Liver (tissue), 9 donors: Measurements from ENCODE around the gene TMIGD3. TPM values are rescaled to one million over a fixed set of nuclear protein-coding genes. Genes with fewer than 3 reads are reported as not detected.

ENCODE experiments used
- DNase-seq: peaks from one replicate; pipeline ENCODE4 v3.0.0-alpha.2; 2017; ENCODE audit warnings: low spot score
- H3K27ac ChIP-seq, 2 donors: one replicate each; pipeline ENCODE4 v1.7.0; 2013; ENCODE audit warnings: inconsistent platforms in 2 of 2, low read length in 2 of 2, control low read depth in 1 of 2, low read depth in 1 of 2, mild to moderate bottlenecking in 1 of 2
- H3K27me3 ChIP-seq, 4 donors: one replicate each; pipeline versions ENCODE4 v1.6.1 to v1.7.0; 2013; ENCODE audit warnings: low read length in 3 of 4, inconsistent platforms in 1 of 4, mild to moderate bottlenecking in 1 of 4, moderate library complexity in 1 of 4; ENCODE audit not compliant: control insufficient read depth in 4 of 4, insufficient read depth in 4 of 4
- H3K36me3 ChIP-seq, 4 donors: one replicate each; pipeline versions ENCODE4 v1.6.1 to v1.7.0; 2013; ENCODE audit warnings: low read length in 3 of 4, mild to moderate bottlenecking in 3 of 4, low read depth in 1 of 4, moderate library complexity in 1 of 4; ENCODE audit not compliant: control insufficient read depth in 4 of 4, insufficient read depth in 3 of 4
- H3K4me1 ChIP-seq, 4 donors: one replicate each; pipeline versions ENCODE4 v1.6.1 to v1.7.0; 2013; ENCODE audit warnings: low read length in 3 of 4, mild to moderate bottlenecking in 3 of 4, moderate library complexity in 1 of 4; ENCODE audit not compliant: control insufficient read depth in 4 of 4, insufficient read depth in 4 of 4
- H3K4me3 ChIP-seq, 3 donors: one replicate each; pipeline versions ENCODE4 v1.6.1 to v1.7.0; 2013; ENCODE audit warnings: low read length in 3 of 3, control low read depth in 1 of 3, low read depth in 1 of 3, mild to moderate bottlenecking in 1 of 3
- H3K9ac ChIP-seq, 2 donors: one replicate each; pipeline ENCODE4 v1.7.0; 2013; ENCODE audit warnings: low read length in 2 of 2, mild to moderate bottlenecking in 2 of 2, moderate library complexity in 2 of 2, control low read depth in 1 of 2, low read depth in 1 of 2
- H3K9me3 ChIP-seq, 4 donors: one replicate each; pipeline versions ENCODE4 v1.6.1 to v1.7.0; 2013; ENCODE audit warnings: low read length in 3 of 4; ENCODE audit not compliant: control insufficient read depth in 4 of 4
- ATF3 ChIP-seq: IDR thresholded peaks from 2 replicates; pipeline ENCODE4 v1.6.1; 2016; ENCODE audit warnings: antibody characterized with exemption
- CTCF ChIP-seq: fragments of 150-350 bp; IDR thresholded peaks from 2 replicates; pipeline ENCODE4 v1.5.1; 2017; ENCODE audit warnings: improper control_type of control experiment, low read depth, low read length; ENCODE audit not compliant: missing input control
- EGR1 ChIP-seq, 2 donors: IDR thresholded peaks; 2 replicates each; pipeline ENCODE4 v1.6.1; 2016 to 2018; ENCODE audit warnings: antibody characterized with exemption in 2 of 2, low read depth in 2 of 2
- FOXA1 ChIP-seq: IDR thresholded peaks from 2 replicates; pipeline ENCODE4 v1.6.1; 2016; ENCODE audit warnings: antibody characterized with exemption
- FOXA2 ChIP-seq: IDR thresholded peaks from 2 replicates; pipeline ENCODE4 v1.6.1; 2016; ENCODE audit warnings: antibody characterized with exemption
- GABPA ChIP-seq, 2 donors: IDR thresholded peaks in 1 of 2; conservative IDR thresholded peaks in 1 of 2; 2 replicates each; pipeline ENCODE4 v1.6.1; 2016; ENCODE audit warnings: antibody characterized with exemption in 2 of 2, mild to moderate bottlenecking in 1 of 2, moderate library complexity in 1 of 2
- HNF4A ChIP-seq, 2 donors: conservative IDR thresholded peaks; 2 replicates each; pipeline ENCODE4 v1.6.1; 2016; ENCODE audit warnings: antibody characterized with exemption in 2 of 2, mild to moderate bottlenecking in 2 of 2
- HNF4G ChIP-seq: IDR thresholded peaks from 2 replicates; pipeline ENCODE4 v1.6.1; 2016; ENCODE audit warnings: antibody characterized with exemption
- JUND ChIP-seq, 2 donors: IDR thresholded peaks; 2 replicates each; pipeline ENCODE4 v1.6.1; 2016; ENCODE audit warnings: antibody characterized with exemption in 2 of 2
- MAX ChIP-seq: IDR thresholded peaks from 2 replicates; pipeline ENCODE4 v1.6.1; 2016; ENCODE audit warnings: antibody characterized with exemption
- NR2F2 ChIP-seq: IDR thresholded peaks from 2 replicates; pipeline ENCODE4 v1.6.1; 2016; ENCODE audit warnings: antibody characterized with exemption
- RAD21 ChIP-seq, 2 donors: IDR thresholded peaks; 2 replicates each; pipeline ENCODE4 v1.6.1; 2016; ENCODE audit warnings: antibody characterized with exemption in 2 of 2, mild to moderate bottlenecking in 2 of 2
- REST ChIP-seq: IDR thresholded peaks from 2 replicates; pipeline ENCODE4 v1.6.1; 2016; ENCODE audit warnings: antibody characterized with exemption, mild to moderate bottlenecking
- RXRA ChIP-seq, 2 donors: IDR thresholded peaks; 2 replicates each; pipeline ENCODE4 v1.6.1; 2017 to 2018; ENCODE audit warnings: antibody characterized with exemption in 2 of 2, mild to moderate bottlenecking in 1 of 2
- SP1 ChIP-seq: IDR thresholded peaks from 2 replicates; pipeline ENCODE4 v1.6.1; 2018; ENCODE audit warnings: antibody characterized with exemption, mild to moderate bottlenecking
- TAF1 ChIP-seq: conservative IDR thresholded peaks from 2 replicates; pipeline ENCODE4 v1.6.1; 2016; ENCODE audit warnings: antibody characterized with exemption, mild to moderate bottlenecking
- YY1 ChIP-seq: IDR thresholded peaks from 2 replicates; pipeline ENCODE4 v1.6.1; 2016; ENCODE audit warnings: antibody characterized with exemption, mild to moderate bottlenecking
- ZBTB33 ChIP-seq: IDR thresholded peaks from 2 replicates; pipeline ENCODE4 v1.6.1; 2016; ENCODE audit warnings: antibody characterized with exemption
- WGBS: extraction: QIAGEN DNeasy Blood & Tissue Kit; methylation state at CpG from one replicate; pipeline ENCODE4 v1.1.7; 2013; 5-methylcytosine and 5-hydroxymethylcytosine counted together
- polyA plus RNA-seq, 2 donors: library from polyadenylated mRNA; stranded (reverse) in 1 of 2; unstranded in 1 of 2; fragments of 200-250 nt in 1 of 2; fragments of >200 nt in 1 of 2; fragmentation: Nextera tagmentation in 1 of 2; extraction: Ambion mirVana in 1 of 2; gene quantifications; one replicate each; pipeline versions ENCODE4 v1.2.1 to v1.2.3, GENCODE V29; 2013 to 2015
- total RNA-seq, 2 donors: library from RNA; depleted of rRNA; stranded (reverse); fragments of >200 nt; gene quantifications; one replicate each; pipeline ENCODE4 v1.2.3, GENCODE V29; 2014
- donor health status: healthy.
- donor health status: healthy.
- donor health status: healthy.
- donor health status: healthy.
- donor health status: healthy.

Gene TMIGD3
- total and polyA plus RNA-seq, 4 donors: 2.6 to 5.9 (median 4.6) TPM

- 64% methylated on average over 13 of the region's 13 CpGs for WGBS
- peak overlapping the region in 1 of 3 donors; percentile 9 for H3K4me3 ChIP-seq
- no peak overlapping the region for H3K9ac ChIP-seq
- H3K4me1 ChIP-seq: peaks cover 0 to 10% (median 4%) of the 10 kb centered on the region in 4 donors
- no peaks in the 10 kb centered on the region for H3K36me3 ChIP-seq
- peak overlapping the region; percentile 77 to 83 for H3K27ac ChIP-seq
- DNase-seq: no peak
- no peaks in the 10 kb centered on the region for H3K9me3 ChIP-seq
- TF ChIP-seq CTCF (no peak), ATF3 (no peak), RAD21 (IDR thresholded peaks at IDR 0.05) (peak; percentile 4 to 18), SP1 (peak; percentile 58), RXRA (IDR thresholded peaks at IDR 0.05) (peak in 1 of 2 donors; percentile 41), MAX (no peak), FOXA1 (no peak), TAF1 (no peak), HNF4A (conservative IDR thresholded peaks at IDR 0.05) (no peak), ZBTB33 (no peak), GABPA (IDR thresholded peaks at IDR 0.05 in 1 of 2, conservative IDR thresholded peaks at IDR 0.05 in 1 of 2) (peak; percentile 19 to 25), EGR1 (IDR thresholded peaks at IDR 0.05; ENCODE audit: low read depth in 2 of 2) (no peak), JUND (IDR thresholded peaks at IDR 0.05) (no peak), NR2F2 (peak; percentile 91), HNF4G (no peak), YY1 (no peak), FOXA2 (no peak), REST (no peak)
- H3K27me3 ChIP-seq: no peaks in the 10 kb centered on the region
These were observed 12.6 kb upstream of the TMIGD3 start for GRCh38 chr1:111516005-111516535.
